ENCODE data around the gene LYPD8.

DNA sequence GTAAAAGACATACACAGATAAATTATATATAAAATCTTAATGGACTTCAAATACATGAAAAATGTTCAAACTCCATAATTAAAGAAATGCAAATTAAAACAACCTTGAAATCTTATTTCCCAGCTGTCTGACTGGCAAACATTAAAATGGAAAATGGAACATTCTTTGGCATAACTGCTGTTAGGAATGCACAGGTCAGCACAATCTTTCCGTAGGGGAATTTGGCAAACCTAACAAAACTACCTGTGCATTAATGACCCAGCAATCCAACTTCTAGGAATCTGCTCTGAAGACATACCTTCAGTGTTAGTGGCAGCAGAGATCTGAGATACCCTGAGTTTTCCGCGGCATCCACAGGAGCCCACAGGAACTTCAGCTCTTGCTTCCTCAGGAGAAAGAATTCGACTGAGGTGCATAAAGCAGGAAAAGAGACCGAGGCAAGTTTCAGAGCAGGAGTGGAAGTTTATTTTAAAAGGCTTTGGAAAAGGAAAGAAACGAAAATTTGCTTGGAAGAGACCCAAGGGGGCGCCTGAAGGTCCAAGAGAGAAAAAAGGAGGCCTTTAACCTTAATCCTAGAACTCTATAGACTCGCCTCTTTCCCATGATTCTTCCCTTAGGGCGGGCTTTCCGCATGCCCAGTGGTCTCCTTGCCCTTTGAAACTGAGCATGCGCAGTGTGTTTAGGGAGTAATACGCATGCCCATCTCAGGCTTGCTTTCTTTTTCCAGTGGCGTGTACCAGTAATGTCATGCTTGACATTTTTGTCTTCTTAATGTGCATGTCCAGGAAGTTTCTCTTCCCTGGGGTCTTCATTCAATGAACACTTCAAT is 24.8 kb downstream of the LYPD8 start:
- no peak for TF ChIP-seq CTCF (conservative IDR thresholded peaks at IDR 0.05; ENCODE audit: low read depth, low read length)
- no peak for TF ChIP-seq EZH2phosphoT487 (IDR thresholded peaks at IDR 0.05; ENCODE audit: borderline replicate concordance, low read length)
- TF ChIP-seq EZH2 (IDR thresholded peaks at IDR 0.05; ENCODE audit: low read length, unreplicated experiment): no peak

Measured in PC-3 (cell line).